Panc1 (cell line): Measurements from ENCODE around the gene OR51V1. TPM values are rescaled to one million over a fixed set of nuclear protein-coding genes. Genes with fewer than 3 reads are reported as not detected.
"Not testable (repeated sequence)": the region's sequence is repeated elsewhere in the genome, so short reads cannot be mapped to it uniquely, and the experiment has no call there.

Source experiments
- ATAC-seq: fragments of 200-7000 bp; cut with Tn5 transposase; 2 replicates; pipeline ENCODE4 v1.9.1; 2020; ENCODE audit warnings: mild to moderate bottlenecking, moderate library complexity
- BruUV-seq: library from RNA; stranded (reverse); fragments of 400-500 nt; replicated peaks from 2 replicates; lab custom pipeline; 2021; lab: Mats Ljungman, UMichigan
- CTCF ChIA-PET: fragments of 300-600 bp; sonication (Branson Sonifier 250); formaldehyde crosslinking; loops from one replicate; lab custom pipeline; 2022; ENCODE audit warnings: antibody characterized with exemption; lab: Charles Lee
- POLR2A ChIA-PET: fragments of 300-600 bp; sonication (Branson Sonifier 250); formaldehyde crosslinking; loops from one replicate; lab custom pipeline; 2022; ENCODE audit warnings: antibody characterized with exemption; lab: Charles Lee
- DNase-seq: peaks from one replicate; pipeline ENCODE4 v3.0.0-alpha.2; 2010; ENCODE audit warnings: low read depth, low spot score
- H3K27ac ChIP-seq: 2 replicates; pipeline ENCODE4 v1.5.1; 2011; ENCODE audit warnings: mild to moderate bottlenecking, low read length, inconsistent platforms
- H3K27me3 ChIP-seq: fragments of 200-500 bp; sonication (Bioruptor generic); 2 replicates; pipeline ENCODE4 v1.6.0; 2014; ENCODE audit warnings: low read length, inconsistent platforms; ENCODE audit not compliant: control insufficient read depth, insufficient read depth
- H3K36me3 ChIP-seq: fragments of 200-500 bp; sonication (Bioruptor generic); 2 replicates; pipeline ENCODE4 v1.5.1; 2014; ENCODE audit warnings: inconsistent platforms, mild to moderate bottlenecking, low read length, moderate library complexity; ENCODE audit not compliant: control insufficient read depth, insufficient read depth
- H3K4me1 ChIP-seq: 2 replicates; pipeline ENCODE4 v1.5.1; 2011; ENCODE audit warnings: inconsistent platforms, mild to moderate bottlenecking, low read length, moderate library complexity; ENCODE audit not compliant: control insufficient read depth, insufficient read depth
- H3K4me3 ChIP-seq, 2 experiments: 2 replicates each; pipeline ENCODE4 v1.5.1; 2011 to 2012; ENCODE audit warnings: low read depth in 2 of 2, low read length in 2 of 2, mild to moderate bottlenecking in 2 of 2, inconsistent platforms in 1 of 2, moderate library complexity in 1 of 2
- H3K9me3 ChIP-seq: fragments of 200-500 bp; sonication (Bioruptor generic); 2 replicates; pipeline ENCODE4 v1.5.1; 2014; ENCODE audit warnings: low read depth, mild to moderate bottlenecking, inconsistent platforms, low read length, moderate library complexity; ENCODE audit not compliant: control insufficient read depth, insufficient read depth
- POLR2AphosphoS5 ChIP-seq: IDR thresholded peaks from 2 replicates; pipeline ENCODE4 v1.6.1; 2012; ENCODE audit warnings: mild to moderate bottlenecking, low read depth, low read length, moderate library complexity
- SIN3A ChIP-seq: IDR thresholded peaks from 2 replicates; pipeline ENCODE4 v1.6.1; 2012; ENCODE audit warnings: low read depth, mild to moderate bottlenecking, low read length, moderate library complexity, borderline replicate concordance; ENCODE audit not compliant: insufficient read depth
- TCF7L2 ChIP-seq: IDR thresholded peaks from 2 replicates; pipeline ENCODE4 v1.6.1; 2011; ENCODE audit warnings: mild to moderate bottlenecking, low read depth, low read length, inconsistent platforms
- in situ Hi-C: cut with HindIII; loops from 2 replicates; pipeline ENCODE4 v1.10.0; 2016; ENCODE audit warnings: low sequenced_read_pairs, low pct_unique_long_range_greater_than_20kb
- intact Hi-C: fragments of 100-400 bp; cut with micrococcal nuclease; formaldehyde crosslinking; loops from one replicate; pipeline ENCODE4 v1.10.0; 2022; ENCODE audit not compliant: unreplicated experiment
- total RNA-seq: library from RNA; stranded (reverse); gene quantifications from one replicate; pipeline ENCODE4 v1.2.1, GENCODE V29; 2021; ENCODE audit not compliant: unreplicated experiment
- TF ChIP-seq, protein P1 (sequence below): fragments of 450-650 bp; IDR thresholded peaks from 2 replicates; pipeline ENCODE4 v1.5.1; 2017; ENCODE audit warnings: mild to moderate bottlenecking
- TF ChIP-seq, protein P2 (sequence below), 2 experiments: IDR thresholded peaks; 2 replicates each; pipeline ENCODE4 v1.6.1; 2011 to 2012; ENCODE audit warnings: low read depth in 2 of 2, control low read depth in 1 of 2, low read length in 1 of 2, mild to moderate bottlenecking in 1 of 2, moderate library complexity in 1 of 2; ENCODE audit not compliant: insufficient read depth in 1 of 2

OR51V1 gene
- total RNA-seq, 1 experiment from 2014 or later, result not detected

DNA sequence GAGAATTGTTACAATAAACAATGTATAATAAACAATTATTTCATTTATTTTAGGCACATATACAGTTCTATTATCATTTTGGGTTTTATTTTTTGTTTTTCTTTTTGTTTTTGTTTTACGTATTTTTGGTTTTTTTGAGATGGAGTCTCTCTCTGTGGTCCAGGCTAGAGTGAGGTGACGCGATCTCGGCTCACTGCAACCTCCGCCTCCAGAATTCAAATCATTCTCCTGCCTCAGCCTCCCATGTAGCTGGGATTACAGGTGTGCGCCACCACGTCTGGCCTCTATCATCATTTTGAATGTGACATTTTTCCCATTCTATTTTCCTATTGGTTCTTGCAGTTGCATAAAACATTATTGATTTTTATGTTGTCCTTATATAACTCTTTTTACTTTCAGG is 25.5 kb downstream of the OR51V1 start:
- Histone ChIP-seq H3K4me3 (no peak overlapping the region), H3K27me3 (no peaks in the 10 kb centered on the region), H3K4me1 (no peaks in the 10 kb centered on the region), H3K9me3 (no peaks in the 10 kb centered on the region), H3K36me3 (no peaks in the 10 kb centered on the region), H3K27ac (no peak overlapping the region)
- no peak for DNase-seq
- intact Hi-C loops, result no loop called here
- in situ Hi-C loops, result no loop called here
- BruUV-seq, result no TSS peak
- TF ChIP-seq, protein P1, sequence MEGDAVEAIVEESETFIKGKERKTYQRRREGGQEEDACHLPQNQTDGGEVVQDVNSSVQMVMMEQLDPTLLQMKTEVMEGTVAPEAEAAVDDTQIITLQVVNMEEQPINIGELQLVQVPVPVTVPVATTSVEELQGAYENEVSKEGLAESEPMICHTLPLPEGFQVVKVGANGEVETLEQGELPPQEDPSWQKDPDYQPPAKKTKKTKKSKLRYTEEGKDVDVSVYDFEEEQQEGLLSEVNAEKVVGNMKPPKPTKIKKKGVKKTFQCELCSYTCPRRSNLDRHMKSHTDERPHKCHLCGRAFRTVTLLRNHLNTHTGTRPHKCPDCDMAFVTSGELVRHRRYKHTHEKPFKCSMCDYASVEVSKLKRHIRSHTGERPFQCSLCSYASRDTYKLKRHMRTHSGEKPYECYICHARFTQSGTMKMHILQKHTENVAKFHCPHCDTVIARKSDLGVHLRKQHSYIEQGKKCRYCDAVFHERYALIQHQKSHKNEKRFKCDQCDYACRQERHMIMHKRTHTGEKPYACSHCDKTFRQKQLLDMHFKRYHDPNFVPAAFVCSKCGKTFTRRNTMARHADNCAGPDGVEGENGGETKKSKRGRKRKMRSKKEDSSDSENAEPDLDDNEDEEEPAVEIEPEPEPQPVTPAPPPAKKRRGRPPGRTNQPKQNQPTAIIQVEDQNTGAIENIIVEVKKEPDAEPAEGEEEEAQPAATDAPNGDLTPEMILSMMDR, result no peak
- TF ChIP-seq TCF7L2 (no peak), SIN3A (no peak), POLR2AphosphoS5 (no peak)
- TF ChIP-seq, protein P2, sequence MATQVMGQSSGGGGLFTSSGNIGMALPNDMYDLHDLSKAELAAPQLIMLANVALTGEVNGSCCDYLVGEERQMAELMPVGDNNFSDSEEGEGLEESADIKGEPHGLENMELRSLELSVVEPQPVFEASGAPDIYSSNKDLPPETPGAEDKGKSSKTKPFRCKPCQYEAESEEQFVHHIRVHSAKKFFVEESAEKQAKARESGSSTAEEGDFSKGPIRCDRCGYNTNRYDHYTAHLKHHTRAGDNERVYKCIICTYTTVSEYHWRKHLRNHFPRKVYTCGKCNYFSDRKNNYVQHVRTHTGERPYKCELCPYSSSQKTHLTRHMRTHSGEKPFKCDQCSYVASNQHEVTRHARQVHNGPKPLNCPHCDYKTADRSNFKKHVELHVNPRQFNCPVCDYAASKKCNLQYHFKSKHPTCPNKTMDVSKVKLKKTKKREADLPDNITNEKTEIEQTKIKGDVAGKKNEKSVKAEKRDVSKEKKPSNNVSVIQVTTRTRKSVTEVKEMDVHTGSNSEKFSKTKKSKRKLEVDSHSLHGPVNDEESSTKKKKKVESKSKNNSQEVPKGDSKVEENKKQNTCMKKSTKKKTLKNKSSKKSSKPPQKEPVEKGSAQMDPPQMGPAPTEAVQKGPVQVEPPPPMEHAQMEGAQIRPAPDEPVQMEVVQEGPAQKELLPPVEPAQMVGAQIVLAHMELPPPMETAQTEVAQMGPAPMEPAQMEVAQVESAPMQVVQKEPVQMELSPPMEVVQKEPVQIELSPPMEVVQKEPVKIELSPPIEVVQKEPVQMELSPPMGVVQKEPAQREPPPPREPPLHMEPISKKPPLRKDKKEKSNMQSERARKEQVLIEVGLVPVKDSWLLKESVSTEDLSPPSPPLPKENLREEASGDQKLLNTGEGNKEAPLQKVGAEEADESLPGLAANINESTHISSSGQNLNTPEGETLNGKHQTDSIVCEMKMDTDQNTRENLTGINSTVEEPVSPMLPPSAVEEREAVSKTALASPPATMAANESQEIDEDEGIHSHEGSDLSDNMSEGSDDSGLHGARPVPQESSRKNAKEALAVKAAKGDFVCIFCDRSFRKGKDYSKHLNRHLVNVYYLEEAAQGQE (IDR thresholded peaks at IDR 0.05; ENCODE audit: insufficient read depth in 1 of 2, low read depth in 2 of 2, low read length in 1 of 2), result no peak
- POLR2A ChIA-PET, result no interaction called here
- CTCF ChIA-PET, result no interaction called here
- no peak for ATAC-seq

GRCh38 chr11:5171856-5172255 is 28.6 kb downstream of the OR51V1 start:
- intact Hi-C loops, result no loop called here
- Histone ChIP-seq H3K4me1 (no peaks in the 10 kb centered on the region), H3K27ac (no peak overlapping the region), H3K27me3 (no peaks in the 10 kb centered on the region), H3K4me3 (no peak overlapping the region), H3K9me3 (no peaks in the 10 kb centered on the region), H3K36me3 (no peaks in the 10 kb centered on the region)
- BruUV-seq, result no TSS peak
- TF ChIP-seq, protein P1, result no peak
- TF ChIP-seq, protein P2 (IDR thresholded peaks at IDR 0.05; ENCODE audit: insufficient read depth in 1 of 2, low read depth in 2 of 2, low read length in 1 of 2), result no peak
- TF ChIP-seq POLR2AphosphoS5 (no peak), TCF7L2 (no peak), SIN3A (no peak)
- DNase-seq (no peak), ATAC-seq (no peak)
- in situ Hi-C loops, result no loop called here
- CTCF ChIA-PET, result no interaction called here
- POLR2A ChIA-PET, result no interaction called here

- POLR2A ChIA-PET, CTCF ChIA-PET, H3K9me3 ChIP-seq, ATAC-seq, H3K4me3 ChIP-seq, H3K36me3 ChIP-seq, BruUV-seq, H3K27ac ChIP-seq, H3K4me1 ChIP-seq, H3K27me3 ChIP-seq, intact Hi-C loops, in situ Hi-C loops, DNase-seq: not testable (repeated sequence)
Observed at GRCh38 chr11:5165898-5166297, 34.6 kb downstream of the OR51V1 start.

GRCh38 chr11:5164807-5165206 is 35.7 kb downstream of the OR51V1 start:
- in situ Hi-C loops, POLR2A ChIA-PET, H3K36me3 ChIP-seq, CTCF ChIA-PET, DNase-seq, H3K27me3 ChIP-seq, H3K27ac ChIP-seq, H3K4me3 ChIP-seq, BruUV-seq, ATAC-seq, H3K9me3 ChIP-seq, intact Hi-C loops, H3K4me1 ChIP-seq: not testable (repeated sequence)
